GM11168 (cell line): ENCODE data around the gene CERS6.
"Not testable (repeated sequence)": the region's sequence is repeated elsewhere in the genome, so short reads cannot be mapped to it uniquely, and the experiment has no call there.

ENCODE experiments used
- in situ Hi-C: fragments of 300-500 bp; cut with MboI; formaldehyde crosslinking; loops from one replicate; pipeline ENCODE4 v1.12.0; 2022; ENCODE audit warnings: low sequenced_read_pairs; ENCODE audit not compliant: unreplicated experiment

Gene CERS6

GRCh38 chr2:168654705-168655104, 198.6 kb downstream of the CERS6 start:
- in situ Hi-C loops = no loop called here

GRCh38 chr2:168655207-168655606, 199.1 kb downstream of the CERS6 start:
- in situ Hi-C loops = no loop called here

GRCh38 chr2:168657378-168657777, 201.3 kb downstream of the CERS6 start:
- in situ Hi-C loops = not testable (repeated sequence)

- in situ Hi-C loops = no loop called here
Observed at GRCh38 chr2:168658706-168659105, 202.6 kb downstream of the CERS6 start.

GRCh38 chr2:168660870-168661862, 205.1 kb downstream of the CERS6 start:
- in situ Hi-C loops = no loop called here

GRCh38 chr2:168661863-168662256, 205.8 kb downstream of the CERS6 start:
- in situ Hi-C loops = no loop called here

- in situ Hi-C loops = no loop called here
Observed at GRCh38 chr2:168662651-168663208, 206.7 kb downstream of the CERS6 start.

GRCh38 chr2:168663993-168664392, 207.9 kb downstream of the CERS6 start:
- in situ Hi-C loops = no loop called here

- in situ Hi-C loops = not testable (repeated sequence)
Observed at GRCh38 chr2:168664715-168665114, 208.6 kb downstream of the CERS6 start.

- in situ Hi-C loops = no loop called here
Observed at GRCh38 chr2:168666339-168666738, 210.3 kb downstream of the CERS6 start.

GRCh38 chr2:168667156-168667555, 211.1 kb downstream of the CERS6 start:
- in situ Hi-C loops = no loop called here

- in situ Hi-C loops = no loop called here
Observed at GRCh38 chr2:168669151-168669550, 213.1 kb downstream of the CERS6 start.

- in situ Hi-C loops = no loop called here
Observed at GRCh38 chr2:168670478-168670877, 214.4 kb downstream of the CERS6 start.

GRCh38 chr2:168671932-168672331, 215.9 kb downstream of the CERS6 start:
- in situ Hi-C loops = no loop called here

- in situ Hi-C loops = no loop called here
Observed at GRCh38 chr2:168673265-168674189, 217.5 kb downstream of the CERS6 start.

GRCh38 chr2:168678153-168678853, 222.2 kb downstream of the CERS6 start:
- in situ Hi-C loops = no loop called here

- in situ Hi-C loops = no loop called here
Observed at GRCh38 chr2:168679081-168679480, 223.0 kb downstream of the CERS6 start.

GRCh38 chr2:168679741-168680310, 223.8 kb downstream of the CERS6 start:
- in situ Hi-C loops = no loop called here

GRCh38 chr2:168683996-168684395, 227.9 kb downstream of the CERS6 start:
- in situ Hi-C loops = no loop called here
